Thyroid gland (tissue), 4 donors: Measurements from ENCODE around the gene ZC3H15. TPM values are rescaled to one million over a fixed set of nuclear protein-coding genes. Genes with fewer than 3 reads are reported as not detected.

Experiments used
- DNase-seq, 2 donors: peaks; one replicate each; pipeline ENCODE4 v3.0.0-alpha.2; 2019
- H3K27ac ChIP-seq, 3 donors: fragments of 200-600 bp; sonication (generic); 1 replicate in 2 of 3; 2 replicates in 1 of 3; pipeline ENCODE4 v1.5.1; 2016 to 2019; ENCODE audit warnings: mild to moderate bottlenecking in 1 of 3, moderate library complexity in 1 of 3
- H3K27me3 ChIP-seq: fragments of 200-600 bp; sonication (generic); one replicate; pipeline ENCODE4 v1.5.1; 2019
- H3K36me3 ChIP-seq, 2 donors: fragments of 200-600 bp; sonication (generic); one replicate each; pipeline ENCODE4 v1.5.1; 2016 to 2019
- H3K4me1 ChIP-seq, 2 donors: fragments of 200-600 bp; sonication (generic); one replicate each; pipeline ENCODE4 v1.5.1; 2017 to 2019
- H3K4me3 ChIP-seq, 3 donors: fragments of 200-600 bp; sonication (generic); replicated peaks in 1 of 3; 1 replicate in 2 of 3; 2 replicates in 1 of 3; pipeline ENCODE4 v1.5.1; 2016; ENCODE audit warnings: mild to moderate bottlenecking in 1 of 3
- H3K9me3 ChIP-seq: fragments of 200-600 bp; sonication (generic); one replicate; pipeline ENCODE4 v1.5.1; 2017
- CTCF ChIP-seq, 6 experiments: fragments of 200-600 bp in 3 of 6; fragments of 450-650 bp in 3 of 6; sonication (generic) in 3 of 6; IDR thresholded peaks; one replicate each; pipeline ENCODE4 v1.5.1; 2016 to 2019; ENCODE audit warnings: antibody characterized with exemption in 6 of 6, mild to moderate bottlenecking in 2 of 6, inconsistent platforms in 1 of 6, moderate library complexity in 1 of 6
- POLR2A ChIP-seq, 2 donors: fragments of 450-650 bp; IDR thresholded peaks; one replicate each; pipeline ENCODE4 v1.6.1; 2017; ENCODE audit warnings: antibody characterized with exemption in 2 of 2, mild to moderate bottlenecking in 2 of 2, moderate library complexity in 1 of 2
- WGBS, 2 donors: methylation state at CpG; one replicate each; pipeline ENCODE4 v1.1.5; 2017; 5-methylcytosine and 5-hydroxymethylcytosine counted together
- intact Hi-C: fragments of 100-400 bp; cut with DNase I; formaldehyde crosslinking; loops from one replicate; pipeline ENCODE4 v1.15.1; 2023
- total RNA-seq, 4 donors: library from RNA; depleted of rRNA; stranded (reverse); fragments of >200 nt; gene quantifications; one replicate each; pipeline ENCODE4 v1.2.3, GENCODE V29; 2016

ZC3H15 gene
- total RNA-seq, 4 donors from 2014 or later = 56.1 to 74.8 (median 67.5) TPM

- TF ChIP-seq POLR2A (IDR thresholded peaks at IDR 0.05) = no peak
- intact Hi-C loops = no loop called here
- peak overlapping the region; percentile 11 to 76 (median 66) for H3K27ac ChIP-seq
- peaks cover 13 to 23% of the 10 kb centered on the region in 2 donors for H3K4me1 ChIP-seq
- no peaks in the 10 kb centered on the region for H3K27me3 ChIP-seq
- H3K4me3 ChIP-seq = no peak overlapping the region
- H3K36me3 ChIP-seq = no peaks in the 10 kb centered on the region
- WGBS, 2 donors = 58 to 63% methylated on average over 1 of the region's 1 CpG
- H3K9me3 ChIP-seq = no peaks in the 10 kb centered on the region
- no peak for DNase-seq
Observed at GRCh38 chr2:186544255-186544675, 58.2 kb downstream of the ZC3H15 start.

- DNase-seq = no peak
- Histone ChIP-seq H3K27me3 (no peaks in the 10 kb centered on the region), H3K9me3 (no peaks in the 10 kb centered on the region), H3K27ac (no peak overlapping the region), H3K4me3 (no peak overlapping the region), H3K36me3 (no peaks in the 10 kb centered on the region), H3K4me1 (peaks cover 10 to 23% of the 10 kb centered on the region in 2 donors)
- intact Hi-C loops = no loop called here
- 0 to 2% methylated on average over 1 of the region's 1 CpG for WGBS, 2 donors
- TF ChIP-seq POLR2A (IDR thresholded peaks at IDR 0.05) = no peak
- TF ChIP-seq CTCF (IDR thresholded peaks at IDR 0.05) = no peak
Observed at GRCh38 chr2:186546846-186547245, 60.8 kb downstream of the ZC3H15 start.

GRCh38 chr2:186551323-186552050, 65.4 kb downstream of the ZC3H15 start:
- 83 to 85% methylated on average over 8 of the region's 8 CpGs for WGBS, 2 donors
- H3K27ac ChIP-seq = no peak overlapping the region
- no peaks in the 10 kb centered on the region for H3K4me1 ChIP-seq
- intact Hi-C loops = no loop called here
- H3K9me3 ChIP-seq = no peaks in the 10 kb centered on the region
- H3K4me3 ChIP-seq = no peak overlapping the region
- DNase-seq = no peak
- no peaks in the 10 kb centered on the region for H3K27me3 ChIP-seq
- TF ChIP-seq CTCF (IDR thresholded peaks at IDR 0.05) (no peak), POLR2A (IDR thresholded peaks at IDR 0.05) (no peak)
- no peaks in the 10 kb centered on the region for H3K36me3 ChIP-seq

- Histone ChIP-seq H3K36me3 (no peaks in the 10 kb centered on the region), H3K27me3 (no peaks in the 10 kb centered on the region), H3K27ac (no peak overlapping the region), H3K4me1 (peaks cover 0 to 4% of the 10 kb centered on the region in 2 donors), H3K9me3 (no peaks in the 10 kb centered on the region), H3K4me3 (no peak overlapping the region)
- intact Hi-C loops = no loop called here
- DNase-seq = no peak
- 77 to 86% methylated on average over 1 of the region's 1 CpG for WGBS, 2 donors
- TF ChIP-seq CTCF (IDR thresholded peaks at IDR 0.05) (no peak), POLR2A (IDR thresholded peaks at IDR 0.05) (no peak)
Observed at GRCh38 chr2:186554429-186554828, 68.4 kb downstream of the ZC3H15 start.

GRCh38 chr2:186554850-186555671, 69.0 kb downstream of the ZC3H15 start:
- H3K27ac ChIP-seq = no peak overlapping the region
- H3K36me3 ChIP-seq = no peaks in the 10 kb centered on the region
- WGBS, 2 donors = 81 to 82% methylated on average over 8 of the region's 8 CpGs
- no peak for DNase-seq
- H3K4me1 ChIP-seq = peaks cover 0 to 4% of the 10 kb centered on the region in 2 donors
- H3K27me3 ChIP-seq = no peaks in the 10 kb centered on the region
- H3K4me3 ChIP-seq = no peak overlapping the region
- H3K9me3 ChIP-seq = no peaks in the 10 kb centered on the region
- intact Hi-C loops = no loop called here
- TF ChIP-seq POLR2A (IDR thresholded peaks at IDR 0.05) (no peak), CTCF (IDR thresholded peaks at IDR 0.05) (no peak)
